K562 (cell line): ENCODE data around the gene HHATL. TPM values are rescaled to one million over a fixed set of nuclear protein-coding genes. Genes with fewer than 3 reads are reported as not detected.

Experiments used
- ADNP ChIP-seq: fragments of 200-800 bp; sonication (Bioruptor generic); IDR thresholded peaks from 2 replicates; pipeline ENCODE4 v1.6.1; 2016; ENCODE audit warnings: missing genetic modification characterization, missing compliant biosample characterization
- ASH1L ChIP-seq: fragments of 450-650 bp; IDR thresholded peaks from 2 replicates; pipeline ENCODE4 v1.6.1; 2018; ENCODE audit warnings: borderline replicate concordance, mild to moderate bottlenecking, low read depth; ENCODE audit not compliant: partially characterized antibody
- ATF1 ChIP-seq, 2 experiments: fragments of 450-650 bp in 1 of 2; IDR thresholded peaks; 2 replicates each; pipeline ENCODE4 v1.6.1; 2016; ENCODE audit warnings: missing compliant biosample characterization in 1 of 2, missing genetic modification characterization in 1 of 2
- CCAR2 ChIP-seq: fragments of 200-400 bp; formaldehyde crosslinking; IDR thresholded peaks from 2 replicates; pipeline ENCODE4 v1.6.1; 2017; ENCODE audit warnings: mild to moderate bottlenecking, low read depth, low read length
- EP300 ChIP-seq: IDR thresholded peaks from 2 replicates; pipeline ENCODE4 v1.6.1; 2012; ENCODE audit warnings: low read length, improper control_type of control experiment
- GTF2A2 ChIP-seq: IDR thresholded peaks from 2 replicates; pipeline ENCODE4 v1.6.1; 2016; ENCODE audit warnings: mild to moderate bottlenecking, missing genetic modification characterization, missing compliant biosample characterization
- IRF1 ChIP-seq: sonication (generic); formaldehyde crosslinking; IDR thresholded peaks from 2 replicates; pipeline ENCODE4 v1.8.0; 2022; ENCODE audit warnings: missing genetic modification reagents, mild to moderate bottlenecking, borderline replicate concordance
- KLF16 ChIP-seq: IDR thresholded peaks from 2 replicates; pipeline ENCODE4 v1.6.1; 2016; ENCODE audit warnings: antibody characterized with exemption
- MEF2D ChIP-seq: conservative IDR thresholded peaks from 2 replicates; pipeline ENCODE4 v1.6.1; 2016; ENCODE audit warnings: low read depth, missing genetic modification characterization, missing compliant biosample characterization
- MLLT1 ChIP-seq, 2 experiments: fragments of 450-650 bp; IDR thresholded peaks; 2 replicates each; pipeline ENCODE4 v1.6.1; 2016
- MXI1 ChIP-seq: IDR thresholded peaks from 2 replicates; pipeline ENCODE4 v1.6.1; 2011; ENCODE audit warnings: low read depth, mild to moderate bottlenecking, improper control_type of control experiment, low read length
- MYNN ChIP-seq, 2 experiments: sonication (generic); formaldehyde crosslinking in 1 of 2; IDR thresholded peaks; 2 replicates each; pipeline versions ENCODE4 v1.5.0 to v1.6.1; 2016 to 2020; ENCODE audit warnings: antibody characterized with exemption in 1 of 2, missing genetic modification reagents in 1 of 2
- POLR2B ChIP-seq: fragments of 450-650 bp; IDR thresholded peaks from 2 replicates; pipeline ENCODE4 v1.6.1; 2018; ENCODE audit warnings: low read depth; ENCODE audit not compliant: partially characterized antibody
- PREB ChIP-seq: sonication (generic); formaldehyde crosslinking; IDR thresholded peaks from 2 replicates; pipeline ENCODE4 v1.8.1; 2023; ENCODE audit warnings: mild to moderate bottlenecking, missing genetic modification reagents
- RBM14 ChIP-seq: fragments of 200-400 bp; formaldehyde crosslinking; IDR thresholded peaks from 2 replicates; pipeline ENCODE4 v1.6.1; 2018; ENCODE audit warnings: low read depth, mild to moderate bottlenecking, low read length, moderate library complexity, borderline replicate concordance; ENCODE audit not compliant: insufficient read depth
- RFX1 ChIP-seq: fragments of 450-650 bp; IDR thresholded peaks from 2 replicates; pipeline ENCODE4 v1.6.1; 2016; ENCODE audit warnings: mild to moderate bottlenecking, moderate library complexity
- SIN3A ChIP-seq, 2 experiments: fragments of 150-350 bp in 1 of 2; IDR thresholded peaks; 2 replicates each; pipeline ENCODE4 v1.6.1; 2011 to 2016; ENCODE audit warnings: borderline replicate concordance in 2 of 2, low read depth in 2 of 2, low read length in 2 of 2, mild to moderate bottlenecking in 2 of 2, moderate library complexity in 2 of 2; ENCODE audit not compliant: control insufficient read depth in 1 of 2
- SRSF1 ChIP-seq: fragments of 200-400 bp; formaldehyde crosslinking; IDR thresholded peaks from 2 replicates; pipeline ENCODE4 v1.6.1; 2017; ENCODE audit warnings: mild to moderate bottlenecking, low read depth, low read length, moderate library complexity
- TCF7L2 ChIP-seq: fragments of 150-350 bp; IDR thresholded peaks from 2 replicates; pipeline ENCODE4 v1.6.1; 2016; ENCODE audit warnings: low read depth, mild to moderate bottlenecking, low read length, moderate library complexity
- TEAD4 ChIP-seq, 2 experiments: sonication (generic) in 1 of 2; formaldehyde crosslinking in 1 of 2; IDR thresholded peaks; 2 replicates each; pipeline versions ENCODE4 v1.6.1 to v1.8.0; 2012 to 2022; ENCODE audit warnings: borderline replicate concordance in 1 of 2, inconsistent platforms in 1 of 2, low read length in 1 of 2, mild to moderate bottlenecking in 1 of 2, missing genetic modification reagents in 1 of 2
- TFAM ChIP-seq: fragments of 250-450 bp; sonication (Bioruptor Pico); conservative IDR thresholded peaks from 2 replicates; pipeline ENCODE4 v1.5.0; 2021; ENCODE audit warnings: mild to moderate bottlenecking, moderate library complexity
- ZEB2 ChIP-seq: fragments of 450-650 bp; IDR thresholded peaks from 2 replicates; pipeline ENCODE4 v1.6.1; 2016
- ZFPM2 ChIP-seq: fragments of 250-450 bp; sonication (Bioruptor Pico); IDR thresholded peaks from 2 replicates; pipeline ENCODE4 v1.5.1; 2022; ENCODE audit warnings: mild to moderate bottlenecking
- ZNF134 ChIP-seq: fragments of 250-450 bp; sonication (Bioruptor Pico); conservative IDR thresholded peaks from 2 replicates; pipeline ENCODE4 v1.4.0; 2020
- ZNF165 ChIP-seq: fragments of 250-450 bp; sonication (Bioruptor Pico); IDR thresholded peaks from 2 replicates; pipeline ENCODE4 v1.4.0; 2020; ENCODE audit warnings: borderline replicate concordance
- ZNF175 ChIP-seq: fragments of 200-800 bp; sonication (Bioruptor generic); IDR thresholded peaks from 2 replicates; pipeline ENCODE4 v1.6.1; 2016; ENCODE audit warnings: low read depth, mild to moderate bottlenecking, missing genetic modification characterization, missing compliant biosample characterization
- ZNF217 ChIP-seq: sonication (generic); formaldehyde crosslinking; IDR thresholded peaks from 2 replicates; pipeline ENCODE4 v1.8.0; 2022; ENCODE audit warnings: mild to moderate bottlenecking, missing genetic modification reagents
- ZNF24 ChIP-seq: fragments of 450-650 bp; IDR thresholded peaks from 2 replicates; pipeline ENCODE4 v1.6.1; 2016
- polyA plus RNA-seq, 8 experiments: library from polyadenylated mRNA; depleted of rRNA in 4 of 8; stranded (reverse) in 5 of 8; unstranded in 3 of 8; fragments of >200 nt; fragmentation: Nextera tagmentation in 2 of 8; fragmentation: Illumina TruSeq in 1 of 8; extraction: Ambion mirVana in 2 of 8; extraction: Trizol in 1 of 8; gene quantifications; 2 replicates each; pipeline versions ENCODE4 v1.2.1 to v1.2.3, GENCODE V29; 2011 to 2014; ENCODE audit warnings: inconsistent platforms in 1 of 8, missing spikeins in 1 of 8
- total RNA-seq, 7 experiments: library from RNA; depleted of rRNA in 6 of 7; stranded (reverse); fragments of >200 nt in 6 of 7; fragmentation: Illumina TruSeq in 2 of 7; extraction: Trizol in 2 of 7; gene quantifications; 2 replicates each; pipeline versions ENCODE4 v1.2.1 to v1.2.3, GENCODE V29; 2011 to 2021; ENCODE audit warnings: low replicate concordance in 1 of 7

The HHATL gene
- total and polyA plus RNA-seq, 9 of the 15 experiments (the other 6 are each of a cell fraction or from before 2014, with no cell fraction given) = not detected

GRCh38 chr3:42701371-42702065, 1.1 kb downstream of the HHATL start (continued):
- TF ChIP-seq TFAM (CRISPR knock-in tag) (no peak), MLLT1 (IDR thresholded peaks at IDR 0.05) (no peak), CCAR2 (no peak), ATF1 (CRISPR knock-in tag; IDR thresholded peaks at IDR 0.05) (no peak), ATF1 (tag; IDR thresholded peaks at IDR 0.05) (no peak), ZNF175 (CRISPR knock-in tag) (no peak), ZNF165 (no peak), ZEB2 (no peak), POLR2B (no peak), MEF2D (tag) (no peak), ADNP (no peak), ZNF217 (CRISPR knock-in tag) (no peak), TEAD4 (IDR thresholded peaks at IDR 0.05; ENCODE audit: low read length) (no peak), TEAD4 (CRISPR knock-in tag; IDR thresholded peaks at IDR 0.05; ENCODE audit: borderline replicate concordance) (no peak), ZNF24 (no peak), TCF7L2 (no peak), PREB (CRISPR knock-in tag) (no peak), RFX1 (no peak), ZFPM2 (CRISPR knock-in tag) (no peak), MYNN (IDR thresholded peaks at IDR 0.05) (peak; percentile 54; the same call in 1 of the 2 replicates), MYNN (CRISPR knock-in tag; IDR thresholded peaks at IDR 0.05) (no peak), MXI1 (no peak), SIN3A (IDR thresholded peaks at IDR 0.05; ENCODE audit: borderline replicate concordance in 2 of 2, control insufficient read depth in 1 of 2, low read depth in 2 of 2, low read length in 2 of 2) (no peak), ASH1L (no peak), SRSF1 (no peak), RBM14 (no peak), KLF16 (no peak), ZNF134 (CRISPR knock-in tag) (no peak), GTF2A2 (tag) (no peak), IRF1 (no peak), EP300 (no peak)
